HFFc6 (cell line): ENCODE results near the gene GPC6. TPM values are rescaled to one million over a fixed set of nuclear protein-coding genes. Genes with fewer than 3 reads are reported as not detected.
"Not testable (repeated sequence)": the region's sequence is repeated elsewhere in the genome, so short reads cannot be mapped to it uniquely, and the experiment has no call there.

Source experiments
- DNase-seq: peaks from one replicate; pipeline ENCODE4 v3.0.0-alpha.2; 2018
- H3K27ac Mint-ChIP-seq: 2 replicates; pipeline ENCODE4 v1.8.0; 2020; ENCODE audit warnings: mild to moderate bottlenecking, mixed read lengths
- H3K27me3 Mint-ChIP-seq: 2 replicates; pipeline ENCODE4 v1.8.0; 2021; ENCODE audit warnings: mild to moderate bottlenecking, moderate library complexity, mixed read lengths; ENCODE audit not compliant: insufficient read depth
- H3K36me3 Mint-ChIP-seq: 2 replicates; pipeline ENCODE4 v1.8.0; 2021; ENCODE audit warnings: low read depth, mixed read lengths
- H3K4me1 Mint-ChIP-seq: 2 replicates; pipeline ENCODE4 v1.8.0; 2020; ENCODE audit warnings: low read depth, mixed read lengths
- H3K4me3 Mint-ChIP-seq: 2 replicates; pipeline ENCODE4 v1.8.0; 2020; ENCODE audit warnings: mild to moderate bottlenecking, moderate library complexity, mixed read lengths
- H3K9me3 Mint-ChIP-seq: 2 replicates; pipeline ENCODE4 v1.8.0; 2020; ENCODE audit warnings: mild to moderate bottlenecking, mixed read lengths
- CTCF ChIP-seq: fragments of 200-600 bp; sonication (generic); IDR thresholded peaks from 2 replicates; pipeline ENCODE4 v1.5.0; 2021; ENCODE audit warnings: antibody characterized with exemption, mild to moderate bottlenecking
- total RNA-seq, 6 experiments: library from RNA; stranded (reverse); fragmentation: NEBNext Ultra II Directional; extraction: Animal tissue kit (Norgen Biotek cat#: 25700); gene quantifications; 2 replicates in 1 of 6; 3 replicates in 5 of 6; pipeline ENCODE4 v1.2.3, GENCODE V29; 2021

The GPC6 gene
- total RNA-seq, 6 experiments from 2014 or later, result 3.0 to 5.3 (median 4.4) TPM

GRCh38 chr13:94339116-94339687 lies 1112.6 kb downstream of the GPC6 start:
- Mint-ChIP-seq H3K9me3 (no peaks in the 10 kb centered on the region), H3K27me3 (peaks cover 1% of the 10 kb centered on the region), H3K4me1 (peaks cover 21% of the 10 kb centered on the region), H3K36me3 (no peaks in the 10 kb centered on the region), H3K4me3 (no peak overlapping the region), H3K27ac (no peak overlapping the region)
- TF ChIP-seq CTCF, result no peak
- DNase-seq, result no peak

GRCh38 chr13:94342436-94343242 lies 1116.0 kb downstream of the GPC6 start:
- Mint-ChIP-seq H3K4me3 (peak overlapping the region; percentile 69; the same call in 1 of the 2 replicates), H3K36me3 (no peaks in the 10 kb centered on the region), H3K9me3 (no peaks in the 10 kb centered on the region), H3K27me3 (no peaks in the 10 kb centered on the region; the same call in 1 of the 2 replicates), H3K4me1 (peaks cover 36% of the 10 kb centered on the region), H3K27ac (peak overlapping the region; percentile 42; the same call in 1 of the 2 replicates)
- no peak for TF ChIP-seq CTCF
- DNase-seq, result no peak

DNA sequence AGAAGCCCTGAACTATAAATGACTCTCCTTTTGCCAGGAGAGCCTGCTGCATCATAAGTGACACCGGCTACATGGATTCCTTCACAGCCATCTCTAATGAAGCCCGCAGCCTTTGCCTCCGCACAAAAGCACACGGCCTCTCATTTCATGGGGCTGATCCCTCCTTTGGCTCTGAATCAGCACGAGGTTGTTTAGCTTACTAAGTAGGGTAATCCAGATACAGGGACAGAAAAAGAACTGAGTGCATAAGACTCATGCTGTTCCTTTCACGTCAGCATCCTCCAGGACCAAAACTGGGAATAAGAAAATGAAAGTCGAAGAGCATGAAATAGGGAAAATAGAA lies 1116.6 kb downstream of the GPC6 start:
- H3K4me1 Mint-ChIP-seq, result peaks cover 36% of the 10 kb centered on the region
- H3K36me3 Mint-ChIP-seq, result no peaks in the 10 kb centered on the region
- H3K27me3 Mint-ChIP-seq, result no peaks in the 10 kb centered on the region; the same call in 1 of the 2 replicates
- H3K27ac Mint-ChIP-seq, result peak overlapping the region; percentile 42; the same call in 1 of the 2 replicates
- H3K4me3 Mint-ChIP-seq, result peak overlapping the region; percentile 69
- TF ChIP-seq CTCF, result no peak
- no peaks in the 10 kb centered on the region for H3K9me3 Mint-ChIP-seq
- no peak for DNase-seq

DNA sequence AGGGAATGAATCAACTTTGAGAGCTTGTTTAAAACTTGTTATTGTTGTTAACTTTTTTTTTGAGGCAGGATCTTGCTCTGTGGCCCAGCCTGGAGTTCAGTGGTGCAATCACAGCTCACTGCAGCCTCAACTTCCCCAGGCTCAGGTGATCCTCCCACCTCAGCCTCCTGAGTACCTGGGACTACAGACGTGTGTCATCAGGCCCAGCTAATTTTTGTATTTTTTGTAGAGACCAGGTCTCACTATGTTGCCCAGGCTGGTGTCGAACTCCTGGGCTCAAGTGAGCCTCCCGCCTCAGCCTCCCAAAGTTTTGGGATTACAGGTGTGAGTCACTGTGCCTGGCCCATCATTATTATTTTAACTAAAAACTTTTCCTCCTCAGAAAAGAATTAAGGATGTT lies 1117.1 kb downstream of the GPC6 start:
- H3K36me3 Mint-ChIP-seq, H3K9me3 Mint-ChIP-seq, DNase-seq, H3K27me3 Mint-ChIP-seq: not testable (repeated sequence)
- H3K4me3 Mint-ChIP-seq, result peak overlapping the region; percentile 69
- H3K4me1 Mint-ChIP-seq, result peaks cover 36% of the 10 kb centered on the region
- peak overlapping the region; percentile 42; the same call in 1 of the 2 replicates for H3K27ac Mint-ChIP-seq

DNA sequence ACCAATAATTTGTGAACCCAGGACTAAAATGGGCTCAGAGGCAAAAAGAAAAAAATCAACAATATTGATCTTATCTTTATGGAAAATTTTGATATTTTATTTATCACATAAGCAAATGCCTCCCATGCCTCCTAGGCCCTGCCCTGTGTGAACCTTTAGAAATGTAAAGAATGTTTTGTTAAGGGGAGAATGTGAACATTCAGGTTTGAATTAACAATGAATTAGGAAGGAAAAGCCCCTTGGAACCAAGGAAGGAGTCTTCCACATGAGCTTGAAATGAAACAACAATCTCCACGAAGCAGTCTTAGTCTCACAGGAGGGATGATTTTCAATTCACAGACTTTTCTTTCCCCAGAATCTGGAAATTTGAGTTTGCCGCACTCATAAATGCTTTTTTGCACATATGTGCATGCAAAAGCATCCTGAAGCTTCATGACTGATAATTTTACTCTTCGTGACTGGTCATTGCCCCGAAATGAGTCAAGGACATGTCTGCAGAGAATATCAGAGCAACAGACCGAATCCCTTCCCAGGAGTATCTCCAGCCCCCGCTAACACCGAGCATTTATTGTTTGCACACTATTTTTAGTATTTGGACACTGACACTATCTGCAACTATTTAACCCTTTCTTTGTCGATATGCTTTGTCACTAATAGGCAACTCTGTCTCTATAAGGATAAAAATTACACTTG lies 1117.7 kb downstream of the GPC6 start:
- Mint-ChIP-seq H3K9me3 (no peaks in the 10 kb centered on the region), H3K27me3 (no peaks in the 10 kb centered on the region; the same call in 1 of the 2 replicates), H3K36me3 (no peaks in the 10 kb centered on the region), H3K4me3 (peak overlapping the region; percentile 60), H3K27ac (peak overlapping the region; percentile 9; the same call in 1 of the 2 replicates), H3K4me1 (peaks cover 36% of the 10 kb centered on the region)
- DNase-seq, result peak; percentile 32
- no peak; the same call in 1 of the 2 replicates for TF ChIP-seq CTCF
